Forelimb muscle (tissue), 1 donor: ENCODE measurements around the gene CENPN. TPM values are rescaled to one million over a fixed set of nuclear protein-coding genes. Genes with fewer than 3 reads are reported as not detected.
A peak's percentile ranks its signal among the peaks of the same experiment; 100 is the strongest.

Source experiments
- DNase-seq: peaks from one replicate; pipeline ENCODE4 v3.0.0-alpha.2; 2013; ENCODE audit warnings: low read depth
- polyA plus RNA-seq: library from polyadenylated mRNA; unstranded; fragments of 120-200 nt; gene quantifications from one replicate; pipeline ENCODE4 v1.2.1, GENCODE V29; 2013; ENCODE audit not compliant: insufficient read length

CENPN gene
- polyA plus RNA-seq, 1 donor = 10.0 TPM

GRCh38 chr16:81029930-81030604, 23.1 kb downstream of the CENPN start:
- DNase-seq = no peak

DNA sequence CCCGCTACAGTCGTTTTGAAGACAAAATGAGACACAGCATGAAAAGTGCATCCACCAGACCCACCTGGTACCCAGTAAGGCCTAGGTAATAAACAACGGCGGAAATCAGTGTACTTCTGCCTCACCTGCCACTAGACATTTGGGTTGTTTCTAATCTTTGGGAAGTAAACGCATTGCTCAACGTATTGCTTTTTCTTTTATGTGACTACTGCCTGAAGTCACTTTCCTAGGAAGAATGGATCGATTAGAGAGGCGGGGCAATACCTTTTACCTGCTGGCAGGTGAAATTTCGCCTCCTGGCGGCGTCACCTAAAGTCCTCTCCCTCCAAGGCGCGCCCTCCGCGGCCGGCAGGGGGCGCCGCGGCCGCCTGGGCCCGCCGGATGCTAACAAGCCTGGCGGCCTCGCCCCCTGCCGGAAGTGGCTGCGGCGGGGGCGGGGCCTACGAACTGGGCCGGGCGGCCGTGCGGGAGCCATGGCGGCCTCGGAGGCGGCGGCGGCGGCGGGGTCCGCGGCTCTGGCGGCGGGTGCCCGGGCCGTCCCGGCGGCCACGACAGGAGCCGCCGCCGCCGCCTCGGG, 28.5 kb downstream of the CENPN start, which contains the start of gene ATMIN:
TSS of gene ATMIN (plus strand) at position 445 of the 577 bp plus-strand sequence. CDS start at position 474, 29 bp downstream.
- DNase-seq = peak; percentile 53

GRCh38 chr16:81035975-81036750, 29.1 kb downstream of the CENPN start:
- no peak for DNase-seq

GRCh38 chr16:81036751-81037350, 29.8 kb downstream of the CENPN start:
- DNase-seq = no peak

DNA sequence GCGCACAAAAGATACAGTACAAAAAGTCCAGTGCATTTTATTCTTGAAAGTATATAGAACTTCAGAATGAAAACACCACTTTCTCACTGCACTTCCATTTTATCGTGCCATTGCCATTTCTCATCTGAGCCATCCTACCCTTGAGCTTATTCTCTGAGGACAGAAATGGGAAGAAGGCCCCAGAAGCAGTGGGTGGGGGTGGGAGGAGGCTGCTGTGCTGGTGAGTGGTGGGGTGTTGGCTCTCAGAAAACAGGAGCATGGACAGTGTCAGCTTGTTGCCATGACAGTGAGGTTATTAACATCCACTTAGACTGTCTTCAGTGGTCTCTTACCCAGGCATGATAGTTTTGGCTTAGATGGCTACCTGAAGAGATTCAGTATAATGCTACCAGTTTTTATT, 33.1 kb downstream of the CENPN start:
- DNase-seq = no peak

DNA sequence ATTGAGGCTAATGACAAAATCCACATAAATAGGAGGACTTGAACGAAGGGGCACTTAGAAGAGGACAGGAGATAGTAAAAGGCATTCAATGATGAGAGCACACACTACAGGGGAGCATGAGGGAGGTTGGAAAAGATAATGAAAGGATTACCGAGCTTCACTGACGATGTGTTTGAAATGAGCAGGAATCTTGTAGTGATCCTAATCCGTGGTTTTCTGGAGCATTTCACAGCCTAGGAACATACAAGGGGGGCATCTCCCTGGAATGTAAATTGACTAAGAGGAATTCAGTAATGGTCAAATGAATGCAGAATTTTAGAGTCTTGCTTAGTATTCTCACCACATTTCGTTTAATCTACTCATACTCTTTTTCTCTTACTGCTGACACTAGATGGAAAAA, 33.8 kb downstream of the CENPN start:
- no peak for DNase-seq

DNA sequence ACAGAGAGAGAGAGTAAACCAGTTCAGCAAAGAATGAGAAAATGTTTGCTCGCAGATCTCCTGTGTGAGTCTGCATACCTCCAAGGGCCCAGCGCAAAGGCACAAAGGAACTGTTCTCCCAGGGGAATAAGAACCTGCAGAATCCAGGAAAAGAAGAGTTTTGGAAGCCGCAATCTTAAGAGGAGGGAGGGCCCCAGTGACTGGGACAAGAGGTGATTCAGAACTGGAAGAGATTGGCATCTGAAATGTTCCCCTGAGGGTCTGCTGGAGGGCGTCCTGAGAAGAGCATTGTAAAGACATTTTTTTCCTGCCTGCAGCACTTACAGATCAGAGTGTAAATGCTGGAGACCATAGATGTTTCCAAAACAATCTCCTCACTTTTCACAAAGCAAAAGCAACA, 34.7 kb downstream of the CENPN start:
- DNase-seq = no peak

DNA sequence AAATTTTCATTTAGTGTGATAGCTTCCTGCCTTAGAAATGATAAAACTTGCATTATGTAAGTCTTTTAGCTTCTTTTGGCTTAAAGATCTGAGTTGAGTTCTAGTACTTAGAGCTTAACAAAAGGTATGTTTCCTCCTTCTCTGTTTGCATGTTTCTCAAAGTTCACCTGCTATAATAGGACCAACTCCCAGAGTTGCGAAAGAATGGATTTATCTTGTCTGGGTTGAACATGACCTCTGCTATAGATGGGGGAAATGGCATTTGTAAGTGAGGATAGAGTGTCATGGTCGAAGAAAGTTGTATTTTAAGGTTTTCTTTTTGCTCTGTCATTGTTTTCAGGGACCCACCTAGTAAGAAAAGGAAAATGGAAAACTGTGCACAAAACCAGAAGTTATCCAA, 35.8 kb downstream of the CENPN start:
- DNase-seq = no peak

DNA sequence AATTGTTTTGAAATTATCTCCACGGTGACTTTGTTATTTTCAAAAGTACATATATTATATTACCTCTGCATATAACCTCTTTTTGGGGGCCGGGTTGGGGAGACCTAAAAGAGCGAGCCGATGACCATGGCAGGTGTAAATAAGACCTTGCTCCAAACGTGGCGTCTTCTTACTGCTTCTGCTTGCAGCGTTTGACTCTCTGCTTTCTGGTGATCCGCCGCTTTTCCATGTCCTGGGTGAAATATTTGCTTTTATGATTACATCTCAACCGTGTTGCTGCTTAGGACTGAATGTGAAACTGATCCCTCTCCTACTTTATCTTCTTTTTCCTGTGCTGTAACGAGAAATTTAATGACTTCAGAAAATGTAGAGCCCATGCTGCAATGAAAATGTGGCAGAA, 46.7 kb downstream of the CENPN start:
- no peak for DNase-seq

DNA sequence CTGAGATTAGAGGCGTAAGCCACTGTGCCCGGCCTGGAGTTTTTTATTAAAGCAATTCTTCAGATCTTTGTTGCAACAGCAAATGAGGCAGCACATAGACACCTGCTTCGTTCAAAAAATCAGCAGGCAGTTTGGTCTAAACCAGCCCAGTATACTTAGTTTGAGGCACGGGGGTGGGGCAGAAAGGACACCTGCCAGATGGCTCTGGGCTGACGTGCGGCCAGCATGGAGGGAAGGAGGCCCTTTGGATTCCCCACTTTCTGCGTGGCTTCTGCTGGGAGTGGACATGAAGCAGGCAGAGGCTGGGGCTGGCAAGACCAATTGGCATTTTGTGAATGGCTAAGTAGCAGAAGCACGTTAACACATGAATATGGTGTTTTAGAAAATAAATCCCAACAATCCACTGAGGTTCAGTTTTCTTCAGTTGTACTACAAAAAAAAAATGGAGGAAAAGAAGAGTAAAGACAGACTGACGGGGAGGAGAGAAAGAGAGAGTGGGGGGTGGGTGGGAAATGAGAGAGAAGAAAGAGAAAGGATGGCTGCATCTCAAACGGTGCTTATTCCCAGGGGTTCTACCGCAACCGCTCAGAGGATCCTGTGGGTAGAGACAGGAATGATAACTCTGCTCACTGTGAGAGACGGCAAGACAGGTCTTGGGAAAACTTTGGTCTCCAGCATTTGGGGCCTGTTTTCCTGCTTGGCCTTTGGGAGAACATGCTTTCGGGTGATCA, 53.7 kb downstream of the CENPN start:
- DNase-seq = no peak

- DNase-seq = no peak
Observed at GRCh38 chr16:81061307-81061640, 54.3 kb downstream of the CENPN start.

GRCh38 chr16:81061871-81062608, 55.0 kb downstream of the CENPN start:
- no peak for DNase-seq

DNA sequence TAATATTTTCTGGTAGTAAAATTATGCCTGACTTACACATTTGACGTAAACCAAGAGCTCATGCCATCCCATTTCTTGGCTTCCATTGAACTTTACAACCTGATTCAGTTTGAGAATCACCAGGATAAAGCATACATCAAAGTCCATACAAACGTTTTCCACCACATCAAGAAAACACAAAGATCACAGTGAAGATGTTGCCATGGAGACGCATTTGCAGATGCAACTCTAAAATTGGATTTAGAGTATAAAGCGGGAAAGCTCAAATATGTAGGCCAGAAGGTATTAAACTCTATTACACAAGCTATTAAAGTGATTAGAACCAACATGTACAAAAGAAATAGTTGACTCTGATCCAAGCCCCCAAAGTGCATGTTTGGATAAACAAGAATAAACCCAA, 59.7 kb downstream of the CENPN start:
- no peak for DNase-seq

DNA sequence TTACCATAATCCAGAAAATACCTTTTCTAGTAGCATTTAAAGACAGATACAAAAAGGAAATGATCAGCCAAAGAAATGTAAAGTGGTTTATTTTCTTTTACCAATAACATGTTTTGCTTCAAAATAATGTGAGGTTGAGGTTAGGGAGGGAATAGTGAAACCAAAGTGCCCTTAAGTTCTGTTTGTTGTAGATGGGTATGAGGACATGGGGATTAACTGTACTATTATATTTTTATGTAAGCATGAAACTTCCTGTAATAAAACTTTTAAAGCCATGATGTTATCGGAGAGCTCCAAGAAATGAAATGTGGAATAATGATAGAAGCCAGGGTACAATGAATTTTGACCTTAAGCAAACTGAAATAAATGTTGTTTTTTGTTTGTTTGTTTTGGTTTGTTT, 60.2 kb downstream of the CENPN start:
- no peak for DNase-seq

- no peak for DNase-seq
Observed at GRCh38 chr16:81069063-81069462, 62.0 kb downstream of the CENPN start.

DNA sequence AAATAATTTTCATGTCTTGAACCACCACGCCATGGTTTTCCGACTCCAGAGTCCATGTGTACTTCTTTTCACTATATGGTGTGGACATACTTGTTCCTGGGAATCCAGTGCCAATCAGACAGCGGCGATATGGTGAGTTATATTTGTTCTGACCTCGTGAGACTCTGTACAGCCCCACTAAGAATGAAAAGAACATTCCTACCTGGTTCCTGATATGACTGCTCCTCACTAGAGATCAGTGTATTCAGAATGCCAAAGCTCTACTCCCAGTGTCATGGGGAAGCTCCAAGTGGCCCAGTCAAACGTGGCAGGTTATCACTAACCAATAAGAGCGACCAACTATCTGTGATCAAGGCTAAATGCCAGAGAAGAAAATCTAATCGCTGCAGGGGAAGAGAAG, 64.0 kb downstream of the CENPN start:
- no peak for DNase-seq

GRCh38 chr16:81071805-81072204, 64.8 kb downstream of the CENPN start:
- no peak for DNase-seq

DNA sequence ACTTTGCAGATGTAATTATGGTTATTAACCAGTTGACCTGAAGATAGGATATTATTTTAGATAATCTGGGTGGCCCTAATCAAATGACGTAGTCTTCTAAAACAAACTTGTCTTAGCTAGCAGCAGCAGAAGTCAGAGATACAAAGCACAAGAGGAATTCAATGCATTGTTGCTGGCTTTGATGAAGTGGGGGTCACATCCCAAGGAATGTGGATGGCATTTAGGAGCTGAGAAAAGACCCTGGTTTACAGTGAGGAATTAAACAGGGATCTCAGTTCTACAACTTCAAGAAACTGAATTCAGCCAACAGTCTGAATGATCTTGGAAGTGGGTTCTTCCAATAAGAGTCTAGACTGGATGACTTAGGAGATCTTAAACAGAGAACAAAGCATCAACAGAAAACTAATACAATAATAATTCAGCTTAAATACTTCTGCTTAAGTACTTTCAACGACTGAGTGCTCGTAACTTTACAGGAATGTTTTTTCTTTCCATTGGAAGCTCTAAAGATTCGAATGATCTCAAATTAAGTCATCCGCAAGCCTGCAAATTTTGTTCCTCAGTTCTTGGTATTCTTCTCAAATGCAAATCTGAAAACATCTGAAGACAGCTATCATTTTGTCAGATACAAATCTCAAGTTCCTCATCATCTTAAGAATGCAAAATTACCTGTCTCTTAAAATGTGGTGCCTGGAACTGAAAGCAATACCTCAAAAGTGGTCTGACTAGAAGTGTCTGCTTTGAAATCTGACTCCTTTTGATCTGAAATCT, 66.7 kb downstream of the CENPN start:
- no peak for DNase-seq

DNA sequence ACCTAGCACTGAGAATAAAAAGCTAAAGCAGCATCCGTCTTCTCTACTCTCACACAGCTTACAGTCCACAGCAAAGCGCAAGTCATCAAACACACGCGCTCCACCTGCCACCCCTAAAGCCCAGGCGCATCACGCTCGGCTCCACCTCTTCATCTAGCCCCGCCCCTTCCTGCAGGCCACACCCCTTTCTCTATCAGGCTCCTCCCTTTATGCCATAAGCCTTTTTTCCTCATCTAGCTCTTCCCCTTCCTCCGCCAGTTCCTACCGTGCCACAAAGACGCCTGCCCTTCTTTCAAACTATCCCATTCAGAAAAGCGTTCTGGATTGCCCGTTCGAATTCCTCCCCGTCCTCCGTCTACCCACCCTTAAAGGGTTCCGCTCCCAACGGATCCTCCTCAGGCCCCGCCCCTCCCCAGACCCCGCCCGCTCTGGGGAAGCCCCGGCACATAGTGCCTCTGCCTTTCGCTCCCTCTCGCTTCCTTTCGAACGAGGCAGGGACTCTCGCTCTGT, 69.6 kb downstream of the CENPN start:
- DNase-seq = peak; percentile 31
